GM21528 (cell line): ENCODE results near the gene NKTR.

Experiments used
- ATAC-seq: cut with Tn5 transposase; IDR thresholded peaks from one replicate; pipeline ENCODE4 v1.9.1; 2021; ENCODE audit warnings: mild to moderate bottlenecking, moderate library complexity; ENCODE audit not compliant: unreplicated experiment, low FRiP score

Gene NKTR

DNA sequence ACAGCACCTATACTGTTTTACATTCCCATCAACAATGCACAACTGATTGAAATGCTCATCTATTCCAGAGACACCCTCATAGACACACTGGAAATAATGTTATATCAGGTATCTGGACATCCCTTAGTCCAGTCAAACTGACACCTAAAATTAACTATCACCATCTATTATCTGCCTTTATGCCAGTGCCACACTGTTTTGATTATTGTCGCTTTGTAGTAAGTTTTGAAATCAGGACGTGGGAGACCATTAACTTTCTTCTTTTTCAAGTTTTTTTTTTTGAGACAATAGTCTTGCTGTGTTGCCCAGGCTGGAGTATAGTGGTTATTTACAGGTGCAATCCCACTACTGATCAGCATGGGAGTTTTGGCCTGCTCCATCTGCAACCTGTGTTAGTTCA, 75.4 kb downstream of the NKTR start:
- ATAC-seq, result no peak

DNA sequence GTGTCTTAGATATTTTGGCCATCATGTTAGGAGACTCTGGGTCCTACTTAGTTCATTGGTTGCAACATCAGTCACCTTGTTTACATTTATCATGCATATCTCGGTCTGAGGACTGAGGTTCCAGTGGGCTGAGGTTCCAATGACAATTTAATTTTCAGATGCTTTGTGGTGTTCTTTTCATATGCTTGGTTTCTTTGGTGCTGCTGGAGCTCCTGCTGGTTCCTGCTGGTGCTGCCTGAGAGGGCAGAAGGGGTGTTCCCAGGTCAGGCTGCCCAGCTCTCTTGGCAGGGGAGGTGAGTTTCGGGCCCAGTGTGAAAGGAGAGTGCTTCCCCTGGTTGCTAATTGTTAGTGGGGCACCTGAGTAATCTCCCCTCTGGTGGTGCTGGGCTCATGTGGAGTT, 78.0 kb downstream of the NKTR start:
- no peak for ATAC-seq

DNA sequence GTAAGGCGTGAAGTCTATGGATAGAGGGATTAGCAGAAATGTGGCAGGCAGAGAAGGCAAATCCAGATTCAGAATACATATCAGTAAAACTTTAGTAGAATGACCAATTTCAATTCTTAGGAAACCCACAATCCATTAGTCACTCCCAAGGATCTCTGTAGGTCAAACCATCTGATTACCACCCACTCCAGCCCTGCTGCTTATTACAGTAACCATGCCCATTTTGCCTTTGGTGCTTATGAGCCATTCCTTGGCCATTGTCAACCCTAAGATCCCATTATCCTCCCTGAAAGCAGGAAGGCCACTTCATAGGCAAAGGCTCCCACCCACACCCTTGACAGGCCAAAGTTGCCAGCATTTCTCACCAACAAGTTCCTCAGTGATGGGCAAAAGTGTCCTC, 79.8 kb downstream of the NKTR start:
- no peak for ATAC-seq

DNA sequence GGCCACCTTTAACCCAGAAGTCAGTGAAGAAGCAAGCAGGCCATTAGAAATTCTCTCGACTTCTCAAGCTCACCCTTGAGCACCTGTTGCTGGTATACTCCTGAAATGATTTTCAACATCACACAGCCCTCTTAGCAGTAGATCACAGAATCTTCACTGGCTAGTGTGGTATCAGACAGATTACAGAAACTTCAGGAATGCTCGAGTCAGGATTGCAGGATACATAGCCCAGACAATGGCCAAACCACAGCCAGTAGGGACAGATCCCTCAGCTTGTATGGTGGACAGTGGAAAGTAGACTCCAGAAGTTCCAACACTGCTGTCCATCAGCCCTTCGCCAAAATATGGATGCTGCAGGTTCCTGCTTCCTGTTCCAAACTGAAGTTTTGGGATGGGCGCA, 80.3 kb downstream of the NKTR start:
- no peak for ATAC-seq

DNA sequence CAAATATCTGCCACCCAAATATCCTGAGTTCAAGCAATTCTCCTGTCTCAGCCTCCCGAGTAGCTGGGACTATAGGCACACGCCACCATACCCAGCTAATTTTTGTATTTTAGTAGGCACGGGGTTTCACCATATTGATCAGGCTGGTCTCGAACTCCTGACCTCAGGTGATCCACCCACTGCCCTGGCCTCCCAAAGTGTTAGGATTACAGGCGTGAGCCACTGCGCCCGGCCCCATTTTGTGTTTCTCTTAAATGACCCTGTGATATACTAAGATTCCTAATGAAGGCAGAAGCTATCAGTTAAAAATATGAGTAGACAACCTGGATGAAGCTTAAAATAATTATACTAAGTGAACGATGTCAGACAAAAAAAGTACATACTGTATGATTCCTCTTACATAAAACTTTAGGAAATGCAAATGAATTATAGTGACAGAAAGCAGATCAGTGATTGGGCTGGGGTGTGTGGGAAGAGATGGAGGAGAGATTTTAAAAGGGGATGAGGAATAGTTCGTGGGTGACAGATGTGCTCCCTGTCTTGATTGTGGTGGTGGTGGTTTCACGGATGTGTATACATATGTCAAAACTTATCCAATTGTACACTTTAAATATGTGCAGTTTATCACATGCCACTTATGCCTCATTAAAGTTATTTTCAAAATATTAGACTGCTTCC, 81.0 kb downstream of the NKTR start:
- no peak for ATAC-seq

DNA sequence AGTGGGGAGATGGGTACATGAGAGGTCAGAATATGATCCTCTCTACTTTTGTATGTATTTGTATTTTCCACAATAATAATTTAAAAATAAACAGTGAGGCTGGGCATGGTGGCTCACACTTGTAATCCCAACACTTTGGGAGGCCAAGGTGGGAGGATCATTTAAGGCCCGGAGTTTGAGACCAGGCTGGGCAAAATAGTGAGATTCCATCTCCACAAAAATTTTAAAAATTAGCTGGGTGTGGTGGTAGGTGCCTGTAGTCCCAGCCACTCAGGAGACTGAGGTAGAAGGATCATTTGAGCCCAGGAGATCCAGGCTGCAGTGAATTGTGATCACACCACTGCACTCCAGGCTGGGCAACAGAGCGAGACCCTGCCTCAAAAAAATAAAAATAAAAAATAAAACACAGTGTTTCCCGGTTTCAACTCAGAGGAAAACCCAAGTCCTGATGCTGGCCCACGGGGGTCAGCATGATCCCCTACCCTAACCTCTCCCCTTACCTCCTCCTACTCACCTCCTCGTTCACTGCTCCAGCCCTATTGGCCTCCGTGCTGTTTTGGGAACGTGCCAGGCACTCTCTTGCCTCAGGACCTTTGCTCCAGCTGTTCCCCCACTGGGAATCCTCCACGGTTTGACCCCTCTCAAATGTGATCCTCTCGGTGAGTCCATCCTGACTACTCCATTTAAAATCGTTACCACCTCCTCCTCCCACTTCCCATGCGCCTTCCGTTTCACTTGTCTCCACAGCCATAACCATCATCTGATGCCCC, 82.0 kb downstream of the NKTR start:
- no peak for ATAC-seq

DNA sequence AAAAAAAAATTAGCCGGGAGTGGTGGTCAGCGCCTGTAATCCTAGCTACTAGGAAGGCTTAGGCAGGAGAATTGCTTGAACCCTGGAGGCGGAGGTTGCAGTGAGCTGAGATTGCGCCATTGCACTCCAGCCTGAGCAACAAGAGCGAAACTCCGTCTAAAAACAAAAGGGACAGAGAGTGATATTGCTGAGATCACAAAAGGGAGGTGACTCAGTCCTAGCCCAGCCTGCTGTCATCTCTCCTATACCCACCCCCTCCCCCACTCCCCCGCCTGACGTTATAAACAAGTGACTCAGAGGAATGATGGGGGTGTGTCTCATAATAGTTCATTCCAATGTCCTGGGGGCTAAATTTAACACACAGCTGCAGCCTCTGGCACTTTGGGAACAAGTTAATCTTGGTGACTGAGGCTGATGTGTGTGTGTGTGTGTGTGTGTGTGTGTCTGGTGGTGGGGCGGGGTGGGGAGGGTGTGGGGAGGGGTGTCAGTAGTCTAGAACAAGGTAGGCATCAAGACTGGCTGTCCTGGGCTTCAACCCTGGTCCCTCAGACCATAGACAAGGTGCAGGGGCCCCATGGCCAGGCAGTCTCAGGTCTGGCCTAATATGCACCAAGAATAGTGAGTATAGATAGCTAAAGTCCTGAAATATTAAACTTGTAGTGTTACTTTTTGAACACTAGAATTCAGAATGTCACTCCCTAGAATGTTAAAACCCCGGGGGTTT, 83.6 kb downstream of the NKTR start:
- no peak for ATAC-seq

DNA sequence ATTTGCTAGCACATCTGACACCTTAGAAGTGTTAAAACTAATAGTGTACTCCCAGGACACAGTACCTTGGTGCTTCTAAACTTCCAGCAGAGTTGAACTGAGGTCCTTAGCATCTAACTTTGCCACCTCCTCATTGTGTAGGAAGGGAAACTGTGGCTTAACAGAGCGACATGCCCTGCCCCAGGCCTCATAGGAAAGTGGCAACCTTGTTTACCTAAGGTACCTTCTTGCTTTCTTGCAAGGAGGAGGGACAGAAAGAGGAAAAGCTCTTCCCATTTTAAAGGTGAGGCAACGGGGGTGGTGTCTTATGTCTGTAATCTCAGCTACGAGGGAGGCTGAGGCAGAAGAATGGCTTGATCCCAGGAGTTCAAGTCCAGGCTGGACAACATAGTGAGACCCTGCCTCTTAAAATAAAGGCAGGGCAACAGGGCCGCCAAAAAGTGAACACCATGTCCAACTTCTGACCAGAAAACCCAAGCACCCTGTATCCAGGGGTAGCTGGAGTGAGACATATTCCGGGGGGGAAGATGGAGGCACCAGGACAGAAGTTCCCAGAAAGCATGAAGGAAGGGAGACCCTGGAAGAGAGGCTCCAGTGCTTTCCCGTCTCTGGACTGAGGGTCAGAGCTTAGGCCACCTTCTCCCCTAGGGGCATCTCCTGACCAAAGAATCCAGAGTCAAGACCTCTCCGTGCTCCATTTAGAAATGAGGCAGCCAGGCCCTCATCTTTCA, 84.3 kb downstream of the NKTR start:
- ATAC-seq, result no peak

DNA sequence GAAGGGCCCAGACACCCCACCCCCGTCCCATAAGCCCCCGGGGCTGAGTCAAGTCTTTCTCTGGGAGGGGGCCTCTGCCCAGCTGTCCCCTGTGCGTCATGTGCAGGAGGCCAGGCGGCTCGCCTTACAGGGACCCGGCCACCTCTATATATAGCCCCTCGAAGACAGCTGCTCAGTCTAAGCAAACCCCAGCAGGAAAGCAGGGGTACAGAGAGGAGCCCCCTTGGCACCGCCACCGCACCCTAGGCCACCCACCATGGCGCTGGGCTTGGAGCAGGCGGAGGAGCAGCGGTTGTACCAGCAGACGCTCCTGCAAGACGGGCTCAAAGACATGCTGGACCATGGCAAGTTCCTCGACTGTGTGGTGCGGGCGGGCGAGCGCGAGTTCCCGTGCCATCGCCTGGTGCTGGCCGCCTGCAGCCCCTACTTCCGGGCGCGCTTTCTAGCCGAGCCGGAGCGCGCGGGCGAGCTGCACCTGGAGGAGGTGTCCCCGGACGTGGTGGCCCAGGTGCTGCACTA, 84.9 kb downstream of the NKTR start, which contains the start of gene KLHL40:
Gene KLHL40, plus strand, starts transcription at position 175 of the 519 bp plus-strand sequence. Its CDS starts 82 bp downstream, at position 257.
- ATAC-seq, result no peak

DNA sequence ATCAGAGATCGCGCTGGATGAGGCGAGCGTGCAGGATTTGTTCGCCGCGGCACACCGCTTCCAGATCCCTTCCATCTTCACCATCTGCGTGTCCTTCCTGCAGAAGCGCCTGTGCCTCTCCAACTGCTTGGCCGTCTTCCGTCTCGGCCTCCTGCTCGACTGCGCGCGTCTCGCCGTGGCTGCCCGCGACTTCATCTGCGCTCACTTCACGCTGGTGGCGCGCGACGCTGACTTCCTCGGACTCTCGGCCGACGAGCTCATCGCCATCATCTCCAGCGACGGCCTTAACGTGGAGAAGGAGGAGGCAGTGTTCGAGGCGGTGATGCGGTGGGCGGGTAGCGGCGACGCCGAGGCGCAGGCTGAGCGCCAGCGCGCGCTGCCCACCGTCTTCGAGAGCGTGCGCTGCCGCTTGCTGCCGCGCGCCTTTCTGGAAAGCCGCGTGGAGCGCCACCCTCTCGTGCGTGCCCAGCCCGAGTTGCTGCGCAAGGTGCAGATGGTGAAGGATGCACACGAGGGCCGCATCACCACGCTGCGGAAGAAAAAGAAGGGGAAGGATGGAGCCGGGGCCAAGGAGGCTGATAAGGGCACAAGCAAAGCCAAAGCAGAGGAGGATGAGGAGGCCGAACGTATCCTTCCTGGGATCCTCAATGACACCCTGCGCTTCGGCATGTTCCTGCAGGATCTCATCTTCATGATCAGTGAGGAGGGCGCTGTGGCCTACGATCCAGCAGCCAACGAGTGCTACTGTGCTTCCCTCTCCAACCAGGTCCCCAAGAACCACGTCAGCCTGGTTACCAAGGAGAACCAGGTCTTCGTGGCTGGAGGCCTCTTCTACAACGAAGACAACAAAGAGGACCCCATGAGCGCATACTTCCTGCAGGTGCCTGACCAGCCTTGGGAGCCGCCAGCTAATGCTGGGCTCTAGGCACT, 85.7 kb downstream of the NKTR start:
- no peak for ATAC-seq

DNA sequence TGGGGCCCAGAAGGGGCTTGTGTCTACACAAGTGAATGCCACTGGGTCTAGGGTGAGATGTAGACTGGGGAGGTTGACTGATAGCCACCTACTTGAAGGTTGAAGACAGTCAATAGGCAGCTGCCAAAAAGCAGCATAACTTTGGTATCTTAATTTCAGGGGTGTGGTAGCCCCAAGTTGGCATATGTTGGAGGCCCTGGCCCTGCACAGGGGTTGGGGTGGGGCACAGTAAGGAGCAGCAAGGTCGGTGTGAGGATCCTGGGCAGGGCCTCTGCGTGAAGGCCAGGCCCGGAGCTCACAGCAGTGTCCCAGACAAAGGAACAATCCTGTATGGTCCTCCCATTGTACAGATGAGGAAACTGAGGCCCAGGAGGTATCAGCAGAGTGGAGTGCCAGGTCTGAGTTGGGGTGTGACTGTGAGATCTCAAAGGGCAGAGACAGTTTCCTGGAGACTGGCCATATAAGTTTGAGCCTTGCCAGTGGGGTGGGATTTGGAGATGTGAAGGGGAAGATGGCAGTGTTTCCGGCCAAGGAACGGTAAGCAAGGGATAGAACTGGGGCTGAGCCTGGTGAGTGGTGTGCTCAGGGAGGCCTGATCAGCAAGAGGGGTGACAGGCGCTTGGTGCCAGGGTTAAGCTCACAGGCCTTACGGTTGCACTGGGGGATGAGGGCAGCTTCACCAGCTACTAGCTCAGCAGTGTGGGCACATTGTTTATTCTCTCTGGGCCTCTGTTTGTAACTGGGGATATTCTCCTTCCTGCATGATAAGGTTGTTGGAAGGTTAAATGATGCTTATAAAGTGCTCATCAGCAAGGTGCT, 86.6 kb downstream of the NKTR start:
- ATAC-seq, result no peak

DNA sequence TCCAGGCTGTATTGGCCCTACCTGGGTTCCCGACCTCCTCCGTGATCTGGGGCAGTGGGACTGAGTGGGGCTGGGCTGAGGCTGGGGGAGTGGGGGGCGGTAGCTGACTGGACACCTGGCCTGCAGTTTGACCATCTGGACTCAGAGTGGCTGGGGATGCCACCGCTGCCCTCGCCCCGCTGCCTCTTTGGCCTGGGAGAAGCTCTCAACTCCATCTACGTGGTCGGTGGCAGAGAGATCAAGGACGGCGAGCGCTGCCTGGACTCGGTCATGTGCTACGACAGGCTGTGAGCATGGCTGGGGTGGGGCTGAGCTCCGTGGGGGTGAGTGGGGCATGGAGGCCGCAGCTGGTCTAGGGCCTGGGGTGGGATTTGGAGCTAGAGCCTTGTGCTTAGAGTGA, 87.5 kb downstream of the NKTR start:
- no peak for ATAC-seq

DNA sequence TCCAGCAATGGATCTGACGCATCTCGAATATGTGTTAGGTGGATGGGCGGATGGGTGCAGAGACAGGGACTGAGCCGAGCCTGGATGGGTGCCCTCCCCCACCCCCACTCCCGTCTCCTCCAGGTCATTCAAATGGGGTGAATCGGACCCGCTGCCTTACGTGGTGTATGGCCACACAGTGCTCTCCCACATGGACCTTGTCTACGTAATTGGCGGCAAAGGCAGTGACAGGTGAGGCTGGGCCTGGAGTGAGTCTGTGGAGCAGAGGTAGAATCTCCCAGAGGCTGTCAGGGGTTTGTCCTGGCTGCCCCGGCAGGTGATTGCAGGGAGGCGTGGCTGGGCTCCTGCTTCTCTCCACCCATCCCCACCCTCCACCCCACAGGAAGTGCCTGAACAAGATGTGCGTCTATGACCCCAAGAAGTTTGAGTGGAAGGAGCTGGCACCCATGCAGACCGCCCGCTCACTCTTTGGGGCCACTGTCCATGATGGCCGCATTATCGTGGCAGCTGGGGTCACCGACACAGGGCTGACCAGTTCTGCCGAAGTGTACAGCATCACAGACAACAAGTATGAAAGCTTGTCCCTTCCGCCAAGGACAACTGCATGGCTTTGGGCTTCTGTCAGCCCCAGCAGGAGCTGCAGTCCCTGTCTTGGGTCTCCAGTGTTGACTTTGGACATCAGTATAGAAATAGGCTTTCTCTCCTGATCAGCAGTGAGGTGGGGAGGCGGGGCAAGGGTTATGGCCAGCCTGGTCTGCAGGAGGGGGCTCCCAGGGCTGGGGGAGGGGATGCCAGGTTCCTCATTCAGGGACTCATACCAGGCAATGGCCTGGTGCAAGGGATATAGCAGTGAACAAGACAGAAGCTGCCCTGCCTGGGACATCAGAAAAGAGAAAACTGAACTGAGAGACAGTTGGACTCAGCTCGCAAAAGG, 88.3 kb downstream of the NKTR start:
- ATAC-seq, result no peak

DNA sequence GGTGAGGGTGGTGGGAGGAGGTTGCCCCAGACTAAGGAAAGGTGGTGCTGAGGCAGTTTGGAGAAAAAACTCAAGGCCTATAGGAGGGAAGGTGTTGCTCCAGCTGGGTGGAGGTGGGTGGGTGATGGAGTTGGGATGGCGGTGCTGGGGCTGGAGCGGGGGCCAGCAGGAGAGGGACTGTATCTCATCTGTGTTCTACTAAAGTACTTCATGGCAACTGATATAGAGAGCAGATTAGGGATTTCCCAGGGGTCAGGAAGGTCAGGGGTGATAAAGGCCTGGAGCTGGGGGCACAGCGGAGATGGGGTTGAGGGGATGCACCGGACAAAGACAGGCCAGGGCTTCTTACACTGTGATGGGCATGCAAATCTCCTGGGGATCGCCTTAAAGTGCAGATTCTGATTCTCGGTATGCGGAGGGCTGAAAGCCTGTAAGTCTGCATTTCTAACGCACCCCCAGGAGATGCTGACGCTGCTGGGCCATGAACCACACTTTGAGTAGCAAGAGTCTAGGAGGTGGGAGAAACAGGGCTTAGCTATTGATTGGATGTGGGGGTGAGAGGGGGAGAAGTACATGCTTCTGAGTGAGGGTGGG, 89.0 kb downstream of the NKTR start:
- ATAC-seq, result no peak

DNA sequence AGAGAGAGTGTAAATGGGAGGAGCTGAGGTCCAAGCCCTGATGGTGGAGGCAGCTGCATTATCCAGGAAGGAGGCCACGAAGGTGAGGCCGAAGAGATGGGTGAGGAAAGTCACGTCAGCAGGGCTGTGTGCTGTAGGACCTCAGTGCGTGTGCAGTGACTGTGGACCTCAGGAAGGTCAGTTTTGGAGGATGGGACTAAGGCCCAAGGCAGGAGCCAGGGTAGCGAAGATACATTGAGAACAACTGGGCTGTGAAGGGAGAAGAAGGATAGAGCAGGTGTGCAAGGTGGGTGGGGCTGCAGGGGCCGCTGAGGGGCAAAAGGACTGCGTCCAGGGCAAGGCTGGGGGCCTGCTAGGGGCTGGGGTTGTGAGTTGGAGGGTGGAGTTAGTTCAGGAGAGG, 89.7 kb downstream of the NKTR start:
- ATAC-seq, result no peak

DNA sequence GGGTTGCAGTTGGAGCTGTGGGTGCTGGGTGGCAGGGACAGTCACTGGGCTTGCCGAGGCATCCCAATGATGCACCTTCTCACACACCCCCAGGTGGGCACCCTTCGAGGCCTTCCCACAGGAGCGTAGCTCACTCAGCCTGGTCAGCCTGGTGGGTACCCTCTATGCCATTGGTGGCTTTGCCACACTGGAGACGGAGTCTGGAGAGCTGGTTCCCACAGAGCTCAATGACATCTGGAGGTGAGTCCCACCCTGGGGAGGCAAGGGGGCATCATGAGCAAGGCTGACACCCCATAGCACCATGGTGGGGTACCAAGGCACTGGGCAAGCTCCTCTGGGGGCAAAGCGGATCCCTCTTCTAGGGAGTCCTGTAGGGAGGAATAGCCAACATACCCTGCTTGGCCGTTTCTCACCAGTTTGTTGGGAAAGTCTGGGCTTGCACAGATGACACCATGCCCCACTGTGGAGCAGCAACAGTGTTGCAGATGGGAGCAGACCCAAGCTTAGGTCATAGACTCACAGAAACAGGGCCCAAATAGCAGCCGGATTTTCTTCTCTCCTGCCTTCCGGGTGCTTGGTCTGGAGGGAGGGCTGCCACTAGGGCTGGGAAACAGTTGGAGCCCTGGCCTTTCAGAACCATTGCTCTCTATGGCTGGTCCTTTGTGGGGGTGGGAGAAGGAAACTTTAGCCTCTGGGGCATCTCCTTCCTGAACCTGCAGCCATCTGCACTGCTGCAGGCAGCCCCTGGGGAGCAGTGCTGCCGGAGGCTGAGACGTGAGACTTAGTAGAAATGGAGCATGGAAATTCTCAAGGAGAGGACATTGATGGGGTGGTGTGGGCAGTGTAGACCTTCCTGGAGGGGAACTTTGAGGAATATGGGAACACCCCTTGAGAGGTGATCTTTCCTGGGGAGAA, 90.5 kb downstream of the NKTR start:
- no peak for ATAC-seq
